NB4 (cell line): Measurements from ENCODE around the gene SPPL3.

Experiments used
- DNase-seq: peaks from one replicate; pipeline ENCODE4 v3.0.0; 2010; ENCODE audit warnings: low read depth
- H3K4me3 ChIP-seq: one replicate; pipeline ENCODE4 v1.5.1; 2011; ENCODE audit warnings: mild to moderate bottlenecking, low read depth, low read length, moderate library complexity
- MYC ChIP-seq: IDR thresholded peaks from 2 replicates; pipeline ENCODE4 v1.6.1; 2011; ENCODE audit warnings: low read depth, low read length
- POLR2A ChIP-seq: IDR thresholded peaks from 2 replicates; pipeline ENCODE4 v1.6.1; 2011; ENCODE audit warnings: mild to moderate bottlenecking; ENCODE audit not compliant: insufficient read length; ENCODE audit errors: extremely low read depth
- TF ChIP-seq, protein P1 (sequence below): IDR thresholded peaks from one replicate; pipeline ENCODE4 v1.5.1; 2012; ENCODE audit warnings: low read depth, low read length
- TF ChIP-seq, protein P2 (sequence below): IDR thresholded peaks from 2 replicates; pipeline ENCODE4 v1.6.1; 2011; ENCODE audit warnings: low read depth, low read length

Gene SPPL3

DNA sequence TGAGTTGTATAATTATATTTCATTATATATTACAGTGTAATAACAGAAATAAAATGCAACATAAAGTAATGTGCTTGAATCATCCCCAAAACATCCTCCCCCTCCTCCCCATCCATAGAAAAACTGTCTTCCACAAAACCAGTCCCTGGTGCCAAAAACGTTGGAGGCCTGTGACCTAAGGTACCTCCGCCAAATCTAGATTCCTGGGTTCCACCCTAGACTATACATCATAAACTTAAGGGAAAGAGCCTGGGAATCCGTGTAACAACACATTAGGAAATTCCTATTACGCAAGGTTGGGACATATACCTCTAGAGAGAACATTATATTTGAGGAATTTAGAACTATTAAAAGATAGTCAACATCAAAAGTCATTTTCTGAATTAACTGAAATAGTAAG, 38.0 kb downstream of the SPPL3 start:
- H3K4me3 ChIP-seq: no peak overlapping the region
- TF ChIP-seq, protein P1, sequence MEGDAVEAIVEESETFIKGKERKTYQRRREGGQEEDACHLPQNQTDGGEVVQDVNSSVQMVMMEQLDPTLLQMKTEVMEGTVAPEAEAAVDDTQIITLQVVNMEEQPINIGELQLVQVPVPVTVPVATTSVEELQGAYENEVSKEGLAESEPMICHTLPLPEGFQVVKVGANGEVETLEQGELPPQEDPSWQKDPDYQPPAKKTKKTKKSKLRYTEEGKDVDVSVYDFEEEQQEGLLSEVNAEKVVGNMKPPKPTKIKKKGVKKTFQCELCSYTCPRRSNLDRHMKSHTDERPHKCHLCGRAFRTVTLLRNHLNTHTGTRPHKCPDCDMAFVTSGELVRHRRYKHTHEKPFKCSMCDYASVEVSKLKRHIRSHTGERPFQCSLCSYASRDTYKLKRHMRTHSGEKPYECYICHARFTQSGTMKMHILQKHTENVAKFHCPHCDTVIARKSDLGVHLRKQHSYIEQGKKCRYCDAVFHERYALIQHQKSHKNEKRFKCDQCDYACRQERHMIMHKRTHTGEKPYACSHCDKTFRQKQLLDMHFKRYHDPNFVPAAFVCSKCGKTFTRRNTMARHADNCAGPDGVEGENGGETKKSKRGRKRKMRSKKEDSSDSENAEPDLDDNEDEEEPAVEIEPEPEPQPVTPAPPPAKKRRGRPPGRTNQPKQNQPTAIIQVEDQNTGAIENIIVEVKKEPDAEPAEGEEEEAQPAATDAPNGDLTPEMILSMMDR: no peak
- TF ChIP-seq, protein P2, sequence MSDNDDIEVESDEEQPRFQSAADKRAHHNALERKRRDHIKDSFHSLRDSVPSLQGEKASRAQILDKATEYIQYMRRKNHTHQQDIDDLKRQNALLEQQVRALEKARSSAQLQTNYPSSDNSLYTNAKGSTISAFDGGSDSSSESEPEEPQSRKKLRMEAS: no peak
- TF ChIP-seq POLR2A: no peak
- TF ChIP-seq MYC: no peak
- no peak for DNase-seq

DNA sequence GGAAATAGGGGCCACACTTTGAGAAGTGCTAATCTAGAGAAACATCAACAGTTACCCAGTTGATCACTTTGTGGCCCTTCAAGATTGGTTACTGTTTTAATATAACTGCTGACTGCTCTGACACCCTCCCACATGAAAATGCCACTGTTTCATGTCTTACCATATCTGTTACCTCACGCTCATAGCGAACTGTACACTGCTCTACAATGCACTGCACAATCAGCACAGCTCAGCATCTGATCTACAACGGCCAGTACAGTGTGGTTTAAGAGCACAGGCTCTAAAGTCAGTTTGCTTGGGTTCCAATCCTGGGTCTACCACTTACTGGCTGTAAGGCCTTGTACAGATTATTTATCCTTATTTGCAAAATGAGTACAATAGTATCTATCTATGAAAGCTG, 39.1 kb downstream of the SPPL3 start:
- H3K4me3 ChIP-seq: no peak overlapping the region
- DNase-seq: no peak
- TF ChIP-seq, protein P2: no peak
- TF ChIP-seq MYC: no peak
- TF ChIP-seq POLR2A: no peak
- TF ChIP-seq, protein P1: no peak

DNA sequence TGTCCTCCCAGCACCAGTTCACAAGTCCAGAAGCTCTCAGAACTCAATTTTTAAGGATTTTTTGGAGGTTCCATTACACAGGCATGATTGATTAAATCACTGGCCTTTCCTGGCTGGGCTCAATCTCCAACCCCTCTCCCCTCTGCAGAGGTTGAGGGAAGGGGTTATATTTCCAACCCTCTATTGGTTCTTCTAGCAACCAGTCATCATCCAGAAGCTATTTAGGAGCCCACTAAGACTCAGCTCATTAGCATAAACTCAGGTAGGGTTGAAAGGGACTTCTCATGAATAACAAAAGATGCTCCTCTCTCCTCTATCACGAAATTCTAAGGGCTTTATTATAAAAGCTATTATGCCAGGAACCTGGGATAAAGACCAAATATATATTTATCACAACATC, 41.5 kb downstream of the SPPL3 start:
- DNase-seq: no peak
- H3K4me3 ChIP-seq: no peak overlapping the region
- TF ChIP-seq, protein P1: no peak
- no peak for TF ChIP-seq POLR2A
- TF ChIP-seq MYC: no peak
- TF ChIP-seq, protein P2: no peak

DNA sequence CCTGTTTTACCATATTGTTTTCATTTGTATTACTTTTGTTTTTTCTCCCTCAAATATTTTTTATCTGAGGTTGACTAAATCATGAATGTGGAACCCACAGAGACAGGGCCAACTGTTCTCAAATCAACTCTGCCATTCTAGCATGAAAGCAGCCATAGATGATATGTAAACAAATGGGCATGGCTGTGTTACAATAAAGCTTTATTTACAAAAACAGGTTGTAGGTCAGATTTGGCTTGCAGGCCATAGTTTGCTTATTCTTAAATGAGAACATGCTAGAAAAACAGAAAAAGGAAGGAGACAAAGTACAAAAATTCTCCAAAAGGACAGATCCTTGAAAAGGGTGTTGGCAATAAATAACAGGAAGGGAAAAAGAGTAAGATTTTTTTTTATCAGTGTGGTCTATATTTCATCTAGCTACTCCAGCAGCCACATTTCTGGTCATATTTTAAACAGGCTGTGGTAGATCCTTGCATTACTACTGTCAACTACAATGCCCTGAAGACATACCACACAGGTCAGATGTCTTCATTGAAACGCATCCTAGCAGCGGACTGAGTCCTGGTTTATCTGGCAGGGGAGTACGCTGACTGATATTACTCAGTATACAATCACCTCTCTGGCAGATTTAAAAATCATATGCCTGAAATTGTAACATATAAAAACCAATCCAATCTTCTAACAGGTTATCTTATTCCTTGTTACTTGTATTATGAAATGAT, 42.9 kb downstream of the SPPL3 start:
- no peak for DNase-seq
- no peak overlapping the region for H3K4me3 ChIP-seq
- TF ChIP-seq, protein P1: no peak
- no peak for TF ChIP-seq MYC
- no peak for TF ChIP-seq POLR2A
- TF ChIP-seq, protein P2: no peak

DNA sequence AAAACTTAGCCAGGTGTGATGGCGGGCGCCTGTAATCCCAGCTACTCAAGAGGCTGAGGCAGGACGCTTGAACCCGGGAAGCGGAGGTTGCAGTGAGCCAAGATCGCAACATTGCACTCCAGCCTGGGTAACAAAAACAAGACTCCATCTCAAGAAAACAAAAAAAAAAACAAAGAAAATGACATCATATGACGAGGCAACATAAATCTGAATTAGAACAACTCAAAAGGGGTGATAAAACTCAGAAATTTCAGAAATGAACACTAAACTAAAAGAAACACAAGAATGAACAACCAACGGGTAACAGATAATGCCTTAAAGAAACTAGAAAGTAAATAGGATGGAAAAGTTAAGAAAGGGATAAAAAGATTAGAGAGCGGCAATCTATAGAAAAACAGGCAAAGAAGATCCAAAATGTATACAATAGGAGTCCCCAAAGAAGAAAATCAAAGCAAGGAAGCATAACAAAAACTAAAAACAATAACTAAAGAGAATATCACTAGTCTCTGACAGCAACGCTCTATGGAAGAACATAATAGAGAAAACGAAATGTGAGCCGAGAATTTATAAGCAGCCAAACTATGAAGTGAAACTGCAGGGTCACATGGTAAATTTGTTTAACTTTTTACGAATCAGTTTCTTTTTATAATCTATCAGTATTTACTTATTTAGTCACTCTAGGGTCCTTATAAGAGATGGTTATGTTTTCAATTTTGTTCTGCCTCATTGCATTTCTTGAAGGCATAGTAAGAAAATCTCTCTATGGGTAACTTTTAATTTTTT, 45.7 kb downstream of the SPPL3 start:
- TF ChIP-seq POLR2A: no peak
- no peak for TF ChIP-seq MYC
- TF ChIP-seq, protein P2: no peak
- TF ChIP-seq, protein P1: no peak
- H3K4me3 ChIP-seq: no peak overlapping the region
- no peak for DNase-seq
